SK-N-MC (cell line): ENCODE results near the gene IL17RA.
"Not testable (repeated sequence)": the region's sequence is repeated elsewhere in the genome, so short reads cannot be mapped to it uniquely, and the experiment has no call there.

Experiments
- EZH2 ChIP-seq: fragments of 200-600 bp; sonication (generic); IDR thresholded peaks from one replicate; pipeline ENCODE4 v1.6.1; 2017; ENCODE audit warnings: antibody characterized with exemption
- FOXP2 ChIP-seq: optimal IDR thresholded peaks from 2 replicates; pipeline ENCODE3; 2011; ENCODE audit warnings: mild to moderate bottlenecking, moderate library complexity; ENCODE audit not compliant: insufficient read depth; ENCODE audit errors: extremely low read length, control extremely low read depth
- POLR2AphosphoS5 ChIP-seq: IDR thresholded peaks from 2 replicates; pipeline ENCODE4 v1.6.1; 2012; ENCODE audit warnings: mild to moderate bottlenecking, low read depth, low read length, borderline replicate concordance

DNA sequence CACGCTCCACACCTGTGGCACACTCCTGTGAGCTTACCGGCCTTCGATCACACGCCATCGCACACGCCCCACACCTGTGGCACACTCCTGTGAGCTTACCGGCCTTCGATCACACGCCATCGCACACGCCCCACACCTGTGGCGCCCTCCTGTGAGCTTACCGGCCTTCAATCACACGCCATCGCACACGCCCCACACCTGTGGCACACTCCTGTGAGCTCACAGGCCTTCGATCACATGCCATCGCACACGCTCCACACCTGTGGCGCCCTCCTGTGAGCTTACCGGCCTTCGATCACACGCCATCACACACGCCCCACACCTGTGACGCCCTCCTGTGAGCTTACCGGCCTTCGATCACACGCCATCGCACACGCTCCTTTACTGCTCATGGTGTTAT is 62.7 kb downstream of the IL17RA start:
- not testable (repeated sequence) for TF ChIP-seq POLR2AphosphoS5, EZH2, FOXP2
